Inferior parietal cortex (tissue), 1 donor: ENCODE results near the gene ZNF618.

ENCODE experiments used
- DNase-seq: peaks from one replicate; pipeline ENCODE4 v3.0.0-alpha.2; 2016; ENCODE audit errors: extremely low spot score

The ZNF618 gene

DNA sequence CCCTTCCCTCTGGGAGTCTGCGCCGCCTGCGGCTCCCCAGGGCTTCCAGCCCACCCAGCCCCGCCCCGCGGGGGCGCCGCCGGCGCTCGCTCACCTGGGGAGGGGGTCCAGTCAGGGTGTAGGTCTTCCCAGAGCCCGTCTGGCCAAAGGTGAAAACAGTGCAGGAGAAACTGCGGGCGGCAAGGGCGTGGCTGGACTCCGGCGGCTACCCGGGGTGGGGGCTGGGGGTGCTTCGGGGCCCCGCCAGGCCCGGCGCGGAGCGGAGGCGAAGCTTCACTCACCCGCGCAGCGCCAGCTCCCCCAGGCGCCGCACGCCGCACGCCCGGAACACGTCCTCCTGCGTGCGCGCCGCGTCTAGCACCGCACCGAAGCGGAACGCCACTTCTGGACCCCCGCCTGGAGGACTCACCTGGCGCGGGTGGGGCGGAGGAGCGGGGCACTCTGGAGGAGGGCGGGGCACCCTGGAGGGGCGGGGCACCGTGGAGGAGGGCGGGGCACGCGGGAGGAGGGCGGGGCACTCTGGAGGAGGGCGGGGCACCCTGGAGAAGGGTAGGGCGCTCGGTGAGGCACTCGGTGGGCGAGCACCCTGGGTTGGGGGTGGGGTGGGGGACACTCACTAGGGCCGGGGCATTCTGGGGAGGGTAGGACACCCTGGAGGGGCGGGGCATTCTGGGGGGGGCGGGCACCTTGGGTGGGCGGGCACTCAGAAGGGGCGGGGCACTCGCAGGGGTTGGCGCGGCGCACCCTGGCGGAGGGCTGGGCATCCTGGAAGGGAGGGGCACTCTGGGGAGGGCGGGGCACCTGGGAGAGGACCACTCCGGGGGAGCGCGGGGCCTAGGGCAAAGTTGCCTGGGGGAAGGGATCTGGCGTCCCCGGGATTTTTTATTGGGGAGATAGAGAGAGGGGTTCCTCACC lies 222.2 kb downstream of the ZNF618 start:
- no peak for DNase-seq

DNA sequence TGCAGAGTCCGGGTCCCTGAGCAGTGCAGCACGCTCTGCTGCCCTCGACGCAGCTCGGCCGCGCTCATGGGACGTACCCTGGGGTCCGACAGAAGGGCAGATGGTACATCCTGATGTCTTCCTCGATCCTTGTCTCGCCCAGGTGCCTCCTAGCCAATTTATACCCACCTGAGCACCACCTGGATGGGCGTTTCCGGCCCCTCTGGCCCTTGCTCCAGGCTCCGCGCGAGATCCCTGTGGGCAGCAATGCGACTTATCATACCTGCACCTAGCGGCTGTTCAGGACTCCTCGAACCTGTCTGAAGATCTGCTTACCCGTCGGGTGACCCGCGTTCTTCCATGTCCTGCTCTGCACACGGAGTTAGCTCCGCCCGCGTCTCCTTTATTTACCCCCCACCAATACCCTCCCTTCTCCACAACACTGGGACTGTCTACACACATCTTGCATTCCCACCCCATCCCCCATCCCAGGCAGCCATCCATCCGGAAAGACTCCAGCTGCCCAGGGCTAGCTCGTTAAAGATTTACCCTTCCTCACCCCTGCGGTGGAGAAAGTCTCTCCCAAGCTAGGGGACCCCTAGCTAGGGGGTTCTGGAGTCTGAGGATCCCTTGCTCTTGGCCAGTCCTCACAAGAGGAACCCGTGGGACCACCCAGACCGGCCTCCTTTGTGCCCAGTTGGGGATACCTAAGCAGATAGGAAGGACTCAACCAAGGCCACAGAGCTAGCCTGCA lies 223.0 kb downstream of the ZNF618 start, which contains the start of gene KIF12:
KIF12 (minus strand) TSS at position 357 of the 733 bp plus-strand sequence; CDS start at position 341, 16 bp downstream.
- DNase-seq = no peak

DNA sequence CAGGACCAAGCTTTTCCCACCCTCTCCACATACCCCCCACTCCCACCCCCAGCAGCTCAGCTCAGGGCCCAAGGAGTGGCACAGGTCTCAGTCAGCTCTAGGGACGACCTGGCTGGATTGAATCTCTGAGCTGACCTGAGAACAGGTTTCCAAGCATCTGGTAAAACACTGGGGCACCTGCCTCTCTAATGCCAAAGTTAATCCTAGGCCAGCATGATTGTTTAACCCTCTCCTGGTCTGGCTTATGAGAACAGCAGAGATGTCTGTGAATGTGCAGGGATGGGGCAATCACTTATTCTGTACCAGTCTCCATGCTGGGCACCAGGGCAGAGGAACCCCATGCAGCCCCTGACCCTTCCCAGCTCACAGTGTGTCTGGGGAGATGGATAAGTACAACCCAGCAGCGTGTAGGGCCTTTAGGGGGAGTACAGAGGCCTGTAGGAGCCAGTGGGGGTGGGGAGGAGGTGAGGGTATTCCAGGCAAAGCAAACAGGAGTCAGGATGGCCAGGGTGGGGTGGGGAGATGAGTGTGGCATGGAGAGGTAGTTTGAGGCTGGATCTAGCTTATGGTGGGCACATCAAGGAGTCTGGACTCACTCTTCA lies 223.7 kb downstream of the ZNF618 start:
- DNase-seq = no peak

DNA sequence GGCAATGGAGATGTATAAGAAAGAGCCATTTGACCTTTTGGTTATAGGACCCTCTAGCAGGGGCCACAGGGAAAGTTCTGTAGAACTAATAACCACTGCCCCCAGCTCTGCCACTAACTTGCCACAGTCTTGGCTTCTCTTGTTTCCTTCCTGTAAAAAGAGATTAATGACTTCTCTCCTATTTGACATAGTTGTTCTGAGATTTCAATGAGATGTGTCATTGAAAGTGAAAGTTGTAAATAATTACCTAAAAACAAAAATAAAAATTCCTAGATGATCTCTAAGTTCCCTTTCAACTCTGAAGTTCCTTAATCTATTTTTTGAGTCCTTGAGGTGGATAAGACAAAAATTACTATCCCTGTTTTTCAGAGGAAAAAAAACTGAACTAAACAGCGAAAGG lies 224.4 kb downstream of the ZNF618 start:
- no peak for DNase-seq

DNA sequence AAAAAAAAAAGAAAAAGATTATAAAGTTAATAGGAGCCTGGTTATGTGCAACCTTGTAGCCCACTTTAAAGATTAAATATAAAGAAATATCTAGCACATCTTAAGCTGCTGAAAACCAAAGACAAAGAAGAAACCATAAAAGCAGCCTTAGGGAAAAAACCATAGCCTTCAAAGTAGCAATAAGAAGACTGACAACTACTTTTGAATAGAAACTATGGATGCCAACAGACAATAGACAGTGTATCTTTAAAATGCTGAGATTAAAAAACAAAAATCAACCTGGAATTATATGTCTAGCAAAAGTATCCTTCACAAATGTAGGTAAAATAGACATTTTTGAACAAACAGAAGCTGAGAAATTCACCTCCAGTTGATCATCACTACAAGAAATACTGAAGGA lies 226.4 kb downstream of the ZNF618 start:
- DNase-seq = no peak

DNA sequence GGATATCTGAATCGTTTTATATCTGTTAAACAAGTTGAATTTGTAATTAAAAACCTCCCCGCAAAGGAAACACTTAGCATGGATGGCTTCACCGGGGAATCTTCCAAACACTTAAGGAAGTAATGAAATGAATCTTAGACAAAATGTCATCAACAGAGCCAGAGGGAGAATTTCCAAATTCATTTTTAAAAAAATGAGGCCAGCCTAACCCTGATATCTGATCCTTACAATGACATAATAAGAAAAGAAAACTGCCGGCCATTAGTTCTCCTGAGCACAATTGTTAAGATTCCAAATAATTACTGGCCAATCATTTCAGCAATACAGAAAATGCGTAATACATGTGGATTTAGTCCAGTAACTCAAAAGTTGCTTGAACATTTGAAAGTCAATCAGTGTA lies 229.1 kb downstream of the ZNF618 start:
- DNase-seq = no peak
